HG03565 (cell line): ENCODE measurements around the gene ST3GAL5.
"Not testable (repeated sequence)": the region's sequence is repeated elsewhere in the genome, so short reads cannot be mapped to it uniquely, and the experiment has no call there.

Experiments used
- ATAC-seq: cut with Tn5 transposase; IDR thresholded peaks from one replicate; pipeline ENCODE4 v1.9.1; 2021; ENCODE audit warnings: mild to moderate bottlenecking, moderate library complexity; ENCODE audit not compliant: unreplicated experiment

ST3GAL5 gene

DNA sequence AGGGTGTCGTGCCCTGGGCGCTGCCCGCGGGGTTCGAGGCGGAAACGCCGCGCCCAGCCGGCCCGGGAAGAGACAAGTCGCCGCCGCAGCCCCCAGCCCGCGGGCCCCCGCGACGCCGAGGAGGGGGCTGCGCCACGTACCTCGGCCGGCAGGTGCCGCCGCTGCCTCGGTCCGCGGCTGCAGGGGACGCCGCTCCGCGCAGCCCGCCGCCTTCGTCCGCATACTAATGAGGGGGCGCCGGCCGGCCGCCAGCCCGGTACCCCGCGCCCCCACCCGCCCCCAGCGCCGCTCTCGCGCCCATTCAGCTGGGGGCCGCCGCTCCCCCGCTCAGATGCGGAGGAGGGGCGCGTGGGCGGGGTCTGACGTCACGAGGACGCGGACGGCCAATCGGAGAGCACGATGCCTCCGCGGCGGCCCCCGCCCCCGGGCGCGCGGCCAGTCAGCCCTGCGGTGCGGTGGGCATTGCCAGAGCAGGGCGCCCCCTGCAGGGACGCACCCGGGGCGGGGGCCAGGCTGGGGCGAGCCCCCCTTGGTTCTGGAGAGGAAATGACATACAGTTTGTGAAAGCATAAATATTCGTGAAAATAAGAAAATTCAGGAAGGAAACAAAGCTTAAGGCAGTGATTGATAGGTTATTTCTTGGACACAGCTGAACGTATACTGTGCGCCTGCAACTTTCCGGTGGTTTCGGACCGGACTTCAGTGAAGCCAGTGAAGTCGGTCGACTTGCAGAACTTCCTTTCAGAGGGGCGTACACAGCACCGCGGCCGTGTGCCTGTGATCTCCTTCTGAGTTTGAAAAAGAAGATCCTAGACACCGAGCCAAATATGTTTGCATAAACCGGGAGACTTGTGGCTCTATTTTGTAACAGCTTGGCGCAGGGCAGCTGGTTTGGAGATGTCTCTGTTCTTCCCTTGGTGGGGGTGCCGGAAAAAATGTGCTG, at the start of gene ST3GAL5:
TSS of gene ST3GAL5 (minus strand) at position 307 of the 943 bp plus-strand sequence. CDS start at position 222, 85 bp downstream.
- peak; percentile 76 for ATAC-seq

DNA sequence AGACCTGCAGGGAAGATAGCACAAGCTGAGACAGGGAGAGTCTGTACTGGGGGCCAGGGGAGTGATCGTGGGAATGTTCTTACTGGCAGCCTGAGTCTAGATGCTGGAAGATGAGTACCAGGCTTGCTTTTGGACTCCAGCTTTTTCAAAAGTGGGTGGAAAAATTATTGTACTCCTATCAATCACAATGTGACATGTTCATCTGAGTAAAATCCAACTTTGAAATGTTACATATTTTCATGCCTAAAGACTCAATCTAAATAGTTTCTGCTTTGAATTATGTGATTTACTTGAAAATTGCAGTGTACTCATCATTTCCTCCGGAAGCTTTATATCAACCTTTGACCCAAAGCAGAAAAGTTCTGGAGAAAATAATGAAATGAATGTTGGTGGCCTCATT, 49.7 kb upstream of the ST3GAL5 start:
- ATAC-seq, result no peak

DNA sequence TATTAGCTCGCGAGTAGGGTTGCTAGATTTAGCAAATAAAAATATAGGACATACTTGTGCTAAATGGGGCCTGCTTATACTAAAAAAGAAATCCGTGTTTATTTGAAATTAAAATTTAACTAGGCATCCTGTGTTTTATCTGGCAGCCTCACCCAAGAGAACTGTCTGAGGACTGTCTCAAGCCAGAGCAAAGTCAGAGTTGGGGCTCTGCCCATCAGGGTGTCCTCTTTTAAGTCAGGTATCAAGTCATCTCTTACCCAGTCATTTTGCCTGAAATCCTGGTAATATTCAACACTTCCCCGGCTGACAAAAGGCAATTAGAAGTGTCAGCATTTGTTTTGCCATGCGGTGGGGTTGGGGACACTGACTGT, 48.3 kb upstream of the ST3GAL5 start:
- no peak for ATAC-seq

DNA sequence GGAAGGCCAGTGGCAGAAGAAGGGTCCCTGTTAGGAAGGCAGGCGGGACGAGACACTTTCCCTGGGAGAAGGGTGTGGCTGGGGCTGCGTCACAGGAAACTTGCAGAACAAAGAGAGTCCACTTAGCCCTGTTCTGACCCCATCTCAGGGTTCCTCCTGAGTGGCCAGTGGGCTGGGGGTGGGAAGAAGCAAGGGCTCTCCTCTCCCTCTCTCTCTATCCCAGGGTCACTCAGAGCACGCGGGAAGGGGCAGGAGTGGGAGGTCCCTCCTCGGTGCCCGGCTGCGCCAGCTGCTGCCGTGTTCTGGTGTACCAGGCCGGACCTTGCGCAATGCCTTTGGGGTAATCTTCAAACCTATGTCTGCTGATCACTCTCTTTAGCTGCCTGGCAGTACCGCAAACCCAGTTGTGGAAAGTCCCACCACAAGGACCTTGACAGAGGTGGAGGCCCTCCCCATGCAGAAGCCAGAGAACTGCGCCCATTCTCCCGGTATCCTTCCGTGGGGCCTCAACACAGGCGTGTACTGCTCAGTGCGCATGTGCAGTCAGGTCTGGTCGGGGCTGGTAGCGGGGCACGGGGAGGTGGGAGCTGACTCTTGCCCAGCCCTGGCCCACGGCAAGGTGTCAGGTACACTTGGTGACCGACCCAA, 47.8 kb upstream of the ST3GAL5 start:
- ATAC-seq, result no peak

DNA sequence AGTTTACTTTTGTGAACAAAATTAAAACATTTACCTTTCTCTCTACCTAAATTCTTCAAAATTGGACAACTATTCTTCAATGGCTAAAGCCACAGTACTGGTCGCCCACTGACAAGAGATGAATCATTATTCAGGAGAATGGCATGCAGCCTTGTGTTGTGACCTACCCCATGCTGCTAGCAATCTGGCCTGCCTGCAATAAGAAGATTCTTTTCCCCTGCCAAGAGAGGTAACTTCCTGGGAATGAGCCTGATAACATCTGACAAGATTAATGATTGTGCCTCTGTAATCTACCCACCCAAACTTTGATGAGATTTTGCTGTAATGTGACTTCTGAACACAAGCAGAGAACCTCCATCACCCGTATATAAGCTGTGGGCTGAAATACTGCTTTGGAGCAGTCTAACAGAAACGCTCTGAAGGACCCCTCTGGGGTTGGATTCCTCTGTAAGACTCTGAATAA, 47.0 kb upstream of the ST3GAL5 start:
- no peak for ATAC-seq

DNA sequence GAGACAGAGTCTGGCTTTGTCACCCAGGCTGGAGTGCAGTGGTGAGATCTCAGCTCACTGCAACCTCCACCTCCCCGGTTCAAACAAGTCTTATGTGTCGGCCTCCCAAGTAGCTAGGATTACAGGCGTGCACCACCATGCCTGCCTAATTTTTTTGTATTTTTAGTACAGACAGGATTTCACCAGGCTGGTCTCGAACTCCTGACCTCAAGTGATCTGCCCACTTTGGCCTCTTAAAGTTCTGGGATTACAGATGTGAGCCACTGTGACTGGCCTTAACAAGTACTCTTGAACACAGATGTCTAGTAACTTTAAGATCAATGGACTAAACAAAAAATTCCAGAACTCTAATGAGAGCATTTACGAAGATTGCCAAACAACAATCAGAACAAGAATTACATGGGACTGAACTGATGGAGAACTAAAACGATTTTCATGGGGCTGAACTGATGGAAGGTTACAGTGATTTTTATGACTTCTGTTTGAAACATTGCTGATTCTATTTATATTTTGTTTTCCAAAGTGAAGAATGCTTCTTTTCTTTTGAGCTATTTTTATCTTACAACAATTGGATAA, 46.5 kb upstream of the ST3GAL5 start:
- ATAC-seq, result no peak

DNA sequence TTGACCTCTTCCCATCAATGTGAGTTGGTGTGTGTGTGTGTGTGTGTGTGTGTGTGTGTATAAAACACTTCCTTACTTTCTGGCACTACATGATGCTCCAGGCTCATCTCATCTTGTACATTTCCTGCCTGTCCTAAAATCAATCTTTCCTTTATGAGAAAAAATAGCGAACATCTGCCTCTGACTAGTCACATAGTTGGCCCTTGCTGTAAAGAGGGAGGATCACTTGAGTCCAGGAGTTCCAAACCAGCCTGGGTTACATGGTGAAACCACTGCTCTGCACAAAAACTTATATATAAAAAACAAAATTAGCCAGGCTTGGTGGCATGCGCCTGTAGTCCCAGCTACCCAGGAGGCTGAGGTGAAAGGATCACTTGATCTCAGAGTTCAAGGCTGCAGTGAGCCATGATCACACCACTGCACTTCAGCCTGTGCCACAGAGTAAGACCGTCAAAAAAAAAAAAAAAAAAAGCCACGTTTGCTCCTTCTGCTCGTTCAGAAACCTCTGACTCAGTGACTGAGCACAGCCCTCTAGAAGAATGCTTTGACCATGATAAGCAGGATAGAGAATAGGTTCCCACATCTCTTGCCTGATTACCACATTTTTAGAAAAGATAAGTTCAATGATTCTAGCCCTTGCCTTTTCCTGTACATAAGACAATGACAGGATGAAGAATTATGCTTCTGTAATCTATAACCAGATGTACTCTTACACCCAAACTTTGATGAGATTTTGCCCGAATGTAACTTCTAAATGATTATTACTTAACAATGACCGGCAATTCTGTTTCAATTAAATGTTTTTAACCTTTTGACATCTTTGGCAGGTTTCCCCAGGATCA, 45.2 kb upstream of the ST3GAL5 start:
- no peak for ATAC-seq

DNA sequence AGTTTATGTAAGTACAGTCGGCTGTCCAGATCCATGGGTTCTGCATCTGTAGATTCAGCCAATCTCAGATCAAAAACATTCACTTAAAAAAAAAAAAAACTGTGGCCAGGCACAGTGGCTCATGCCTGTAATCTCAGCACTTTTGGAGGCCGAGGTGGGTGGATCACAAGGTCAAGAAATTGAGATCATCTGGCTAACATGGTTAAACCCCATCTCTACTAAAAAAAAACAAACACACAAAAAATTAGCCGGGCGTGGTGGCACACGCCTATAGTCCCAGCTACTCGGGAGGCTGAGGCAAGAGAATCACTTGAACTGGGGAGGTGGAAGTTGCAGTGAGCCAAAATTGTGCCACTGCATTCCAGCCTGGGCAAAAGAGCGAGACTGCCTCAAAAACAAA, 42.4 kb upstream of the ST3GAL5 start:
- ATAC-seq, result not testable (repeated sequence)

DNA sequence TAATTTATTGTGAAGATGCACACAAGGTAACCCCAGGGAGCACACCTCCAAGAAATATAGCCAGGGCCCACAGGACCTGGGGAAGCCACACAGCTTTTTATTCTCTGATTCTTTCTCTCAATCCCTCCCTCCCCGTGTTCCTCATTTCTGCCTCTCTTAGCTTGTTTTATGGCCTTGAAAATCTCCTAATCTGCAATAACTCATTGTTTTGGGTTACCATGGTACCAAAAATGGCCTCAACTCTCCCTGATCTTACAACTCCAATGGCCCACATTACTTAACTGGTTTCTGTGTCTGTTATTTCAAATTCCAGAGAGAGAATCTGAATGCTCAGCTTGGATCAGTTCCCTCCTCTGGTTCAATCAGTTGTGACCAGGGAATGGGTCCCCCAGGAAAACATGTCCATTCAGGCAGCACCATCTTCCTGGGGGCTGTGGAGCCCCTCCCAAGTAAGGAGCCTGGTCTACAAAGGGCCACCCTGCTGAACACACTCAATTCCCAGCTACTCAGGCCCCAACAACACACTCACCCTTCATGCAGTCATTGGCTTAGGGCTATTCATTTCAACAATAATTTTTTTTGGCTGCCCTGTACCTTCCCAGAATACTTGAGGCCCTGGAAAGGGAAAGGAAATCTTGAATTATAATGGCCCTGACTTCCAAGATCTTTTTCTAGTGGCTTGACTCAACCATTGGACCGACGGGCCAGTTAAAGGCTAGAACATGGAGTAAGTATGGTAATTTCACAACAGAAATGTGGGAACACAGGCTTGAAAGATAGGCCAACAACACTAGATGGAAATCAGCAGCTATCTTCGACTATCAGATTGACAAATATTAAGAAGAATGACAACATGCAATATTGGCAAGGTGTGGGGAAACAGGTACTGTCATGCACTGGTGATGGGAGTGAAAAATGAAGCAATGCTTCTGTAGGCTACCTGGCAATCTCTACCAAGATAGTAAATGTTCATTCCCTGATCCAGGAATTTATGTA, 41.6 kb upstream of the ST3GAL5 start:
- no peak for ATAC-seq

DNA sequence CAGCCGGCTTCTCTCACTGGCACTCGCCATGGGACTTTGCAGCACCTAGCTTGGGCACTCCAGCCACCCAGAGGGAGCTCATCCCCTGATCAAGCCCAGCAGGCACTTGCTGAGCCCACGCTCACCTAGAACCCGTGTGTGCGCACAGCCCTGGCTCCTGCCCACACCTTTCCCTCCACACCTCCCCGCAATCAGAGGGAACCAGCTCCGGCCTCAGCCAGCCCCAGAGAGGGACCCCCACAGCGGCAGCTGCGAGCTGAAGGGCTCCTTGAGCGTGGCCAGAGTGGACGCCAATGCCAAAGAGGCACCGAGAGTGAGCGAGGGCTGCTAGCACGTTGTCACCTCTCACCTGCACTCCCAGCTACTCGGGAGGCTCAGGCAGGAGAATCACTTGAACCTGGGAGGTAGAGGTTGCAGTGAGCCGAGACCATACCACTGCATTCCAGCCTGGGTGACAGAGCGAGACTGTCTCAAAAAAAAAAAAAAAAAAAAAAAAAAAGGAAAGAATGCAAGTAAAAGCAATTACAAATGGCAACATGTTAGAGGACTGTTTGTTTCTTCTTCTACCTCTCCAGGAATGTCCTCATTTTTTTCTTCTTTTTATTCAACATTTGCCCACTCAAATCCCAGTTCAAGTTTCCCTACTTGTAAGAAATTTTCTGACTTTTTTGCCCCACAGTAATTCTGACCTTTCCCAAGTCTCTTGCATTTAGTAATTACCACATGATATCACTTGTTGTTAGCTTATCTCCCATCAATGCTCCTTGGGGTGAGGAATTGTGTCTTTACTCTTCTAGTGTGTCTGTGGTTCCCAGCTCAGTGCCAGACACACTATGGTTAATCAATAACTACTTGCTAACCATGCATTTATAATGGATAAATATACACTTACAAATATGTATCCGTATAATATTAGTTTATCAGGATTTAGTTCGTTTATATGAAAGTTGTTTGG, 40.6 kb upstream of the ST3GAL5 start:
- ATAC-seq, result no peak

DNA sequence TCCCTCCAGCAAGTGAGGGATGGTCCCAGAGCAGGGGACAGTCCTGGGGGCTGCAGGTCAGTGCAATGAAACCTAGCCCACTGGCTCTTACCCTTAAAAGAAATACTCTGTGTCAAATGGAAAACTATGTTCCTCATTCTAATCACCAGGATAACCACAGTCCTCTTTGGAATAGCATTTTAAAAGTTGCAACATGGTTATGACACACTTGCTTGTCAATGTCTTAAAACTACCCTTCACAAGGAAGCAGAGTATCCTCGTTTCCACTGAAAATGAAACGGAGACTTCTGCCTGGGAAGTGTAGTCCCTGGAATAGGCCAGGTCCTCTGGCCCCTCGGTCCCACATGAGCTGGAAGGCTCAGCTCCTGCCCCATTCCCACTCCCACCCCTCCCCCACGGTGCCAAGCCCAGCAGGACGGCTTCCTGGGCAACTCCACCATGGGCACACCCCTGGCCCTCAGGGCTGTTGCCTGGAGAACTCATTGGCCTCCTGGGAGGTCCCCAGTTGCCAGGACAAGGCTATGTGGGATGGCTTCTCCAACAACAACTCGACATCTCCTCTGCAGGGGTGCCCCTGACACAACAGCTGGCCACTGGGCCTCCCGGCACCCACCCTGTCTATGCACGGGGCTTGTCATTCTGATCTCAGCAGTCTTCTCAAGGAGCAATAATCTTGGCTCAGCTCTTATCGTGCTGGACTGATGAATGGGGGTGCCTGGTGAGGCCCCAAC, 38.3 kb upstream of the ST3GAL5 start:
- no peak for ATAC-seq

DNA sequence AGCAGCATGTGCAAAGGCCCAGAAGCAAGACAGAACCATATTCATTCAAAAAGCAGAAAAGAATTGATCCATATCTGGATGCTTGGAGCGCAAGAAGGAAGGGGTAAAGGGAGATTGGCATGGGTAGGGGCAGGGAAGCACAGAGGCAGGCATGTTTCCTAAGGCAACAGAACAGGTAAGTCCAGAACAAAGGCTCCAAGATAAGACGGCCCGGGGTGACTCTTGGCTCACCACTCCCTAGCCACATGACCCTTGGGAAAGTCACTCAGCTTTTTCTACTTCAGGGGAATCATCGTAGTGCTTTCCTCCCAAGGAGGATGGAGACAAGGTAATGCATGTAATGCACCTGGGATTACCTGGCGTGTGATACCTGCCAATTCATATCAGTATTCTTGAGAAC, 37.7 kb upstream of the ST3GAL5 start:
- ATAC-seq, result no peak

DNA sequence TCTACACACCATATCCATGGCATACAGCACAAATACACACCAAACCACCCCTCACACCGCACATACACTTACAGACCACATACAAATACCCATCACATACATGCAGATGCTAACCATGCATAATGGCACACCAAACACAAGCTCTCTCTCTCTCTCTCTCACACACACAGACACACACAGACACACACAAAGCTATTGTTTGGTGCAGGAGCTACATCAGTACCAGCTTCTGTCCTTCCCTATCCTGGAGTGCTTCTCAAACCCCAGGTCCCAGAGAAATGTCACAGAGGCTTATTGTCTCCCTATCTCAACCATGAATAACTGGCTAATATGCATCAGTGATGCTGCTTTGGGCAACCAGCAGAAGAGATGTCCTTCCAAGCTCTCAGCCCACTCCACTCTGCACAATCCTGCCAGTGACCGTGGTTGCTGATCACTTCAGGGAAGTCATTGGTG, 36.5 kb upstream of the ST3GAL5 start:
- ATAC-seq, result no peak

DNA sequence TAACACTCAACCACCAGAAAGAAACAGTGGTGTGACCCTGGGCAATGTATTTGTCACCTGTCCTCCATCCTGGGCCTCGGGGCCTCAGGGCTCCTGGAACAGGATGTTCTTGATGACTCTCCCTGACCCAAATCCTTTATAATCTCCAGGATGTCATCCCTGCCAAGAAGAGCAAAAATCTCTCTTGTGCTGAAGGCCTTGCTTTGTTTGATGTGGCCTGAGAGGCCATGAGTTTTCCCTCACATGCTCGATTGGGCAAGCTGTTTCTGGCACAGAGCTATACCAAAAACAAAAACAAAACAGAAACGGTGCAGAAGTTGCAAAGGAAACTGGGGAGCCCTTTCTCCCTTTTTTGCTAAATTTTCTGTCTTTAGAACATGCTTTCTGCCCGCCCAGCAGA, 35.7 kb upstream of the ST3GAL5 start:
- ATAC-seq, result no peak

DNA sequence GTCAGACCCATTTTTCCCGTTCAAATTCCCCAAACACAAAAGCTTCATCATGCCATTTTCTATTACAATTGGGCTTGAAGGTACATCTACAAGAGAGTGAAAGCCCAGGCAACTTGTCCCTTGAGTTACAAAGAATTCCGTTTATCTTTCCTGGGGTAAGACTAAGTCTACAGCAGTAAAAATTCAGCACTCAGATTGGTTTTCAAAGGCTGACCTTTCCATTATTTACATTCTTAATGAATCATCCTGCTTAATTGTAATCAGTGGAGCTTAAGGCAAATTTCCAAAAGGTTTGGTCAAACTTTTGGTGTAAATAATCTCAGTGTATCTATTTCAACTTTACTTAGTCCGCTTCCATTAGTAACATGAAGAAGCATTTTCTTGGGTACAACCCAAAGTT, 33.4 kb upstream of the ST3GAL5 start:
- no peak for ATAC-seq

DNA sequence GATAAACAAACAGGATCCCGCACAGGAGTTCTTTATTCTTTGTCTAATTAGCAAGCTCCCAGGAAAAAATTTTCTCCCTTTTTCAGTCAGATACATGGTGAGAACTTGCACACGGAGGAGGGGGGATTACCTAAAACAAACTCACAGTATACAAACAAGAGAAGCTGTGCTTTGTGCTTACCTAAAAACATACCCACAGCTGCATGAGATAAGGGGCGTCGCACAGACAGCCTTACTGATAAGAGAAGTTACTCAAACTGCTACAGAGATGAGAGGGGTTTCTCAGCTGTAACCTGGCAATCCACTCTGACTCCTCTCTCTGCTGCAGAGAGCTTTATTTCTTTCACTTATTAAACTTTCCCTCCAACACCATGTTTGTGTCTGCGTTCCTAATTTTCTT, 32.9 kb upstream of the ST3GAL5 start:
- ATAC-seq, result no peak

DNA sequence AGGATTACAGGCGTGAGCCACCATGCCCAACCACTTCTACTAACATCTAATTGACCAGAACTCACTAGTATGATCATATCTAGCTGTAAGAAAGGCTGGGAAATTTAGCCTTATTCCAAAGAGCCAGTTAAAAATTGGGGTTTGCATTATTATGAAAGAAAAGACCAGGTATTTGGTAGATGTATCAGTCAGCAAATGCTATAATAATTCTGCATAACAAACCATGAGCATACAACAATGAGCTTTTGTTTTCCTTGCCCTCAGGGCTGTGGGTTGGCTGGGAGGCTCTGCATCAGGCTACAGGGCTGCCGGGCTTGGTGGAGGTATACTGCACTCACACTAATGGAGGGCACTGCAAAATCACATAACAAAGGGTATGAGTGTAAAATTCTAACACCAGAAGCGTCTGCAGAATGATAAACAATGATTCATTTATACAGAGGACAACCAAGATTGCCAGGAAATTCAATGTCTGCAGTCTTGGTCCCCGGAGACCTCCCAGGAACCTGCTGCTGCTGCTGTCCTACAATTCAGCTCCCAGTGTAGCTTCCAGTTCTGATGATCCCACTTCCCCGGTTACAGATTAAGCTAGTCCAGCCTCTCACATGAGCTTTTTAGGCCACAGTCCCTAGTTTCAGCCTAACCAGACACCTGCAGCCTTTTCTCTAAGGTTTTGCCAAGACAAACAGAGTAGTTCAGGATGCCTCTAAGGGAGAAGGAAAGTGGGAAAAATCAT, 32.2 kb upstream of the ST3GAL5 start:
- no peak for ATAC-seq
